Heart left ventricle (tissue), 13 donors: ENCODE data around the gene SULT1C2.

Source experiments
- POLR2A ChIP-seq, 2 donors: fragments of 450-650 bp; IDR thresholded peaks; one replicate each; pipeline ENCODE4 v1.6.1; 2017; ENCODE audit warnings: antibody characterized with exemption in 2 of 2, mild to moderate bottlenecking in 2 of 2, moderate library complexity in 2 of 2
- TF ChIP-seq, protein P1 (sequence below), 12 donors: fragments of 200-600 bp; sonication (generic) in 4 of 12; IDR thresholded peaks; one replicate each; pipeline versions ENCODE4 v1.5.0 to v1.8.0; 2018 to 2022; ENCODE audit warnings: antibody characterized with exemption in 12 of 12, mild to moderate bottlenecking in 5 of 12
- donor health status: ischemic (EF 13 %, LVEDD 7.1; RV severe dilation, severe dysfunction).
- donor health status: DM: no; HTN: yes; CAD: no.
- donor health status: DM: no; HTN: no; CAD: no.
- donor health status: ischemic (EF 25% LVEDD 6.9; RV normal size, moderate dysfunction).
- donor health status: ischemic (EF 25% LVEDD 5.7; RV mildly dilated, moderate dysfunction).
- donor health status: ischemic (EF 35%, LVEDD 5.7; RV mildly dilated, moderate dysfunction).
- donor health status: nonischemic (EF 11% LVEDD 7.7; RV severe dilation, severe dysfunction).
- donor health status: DM: yes; HTN: yes; CAD: no.
- donor health status: PGD.
- donor health status: ischemic (EF 29% LVEDD 5.4; RV normal size, mild dysfunction).
- donor health status: nonischemic (EF 23%, LVEDD 6.1; RV moderate dilation, normal function).

DNA sequence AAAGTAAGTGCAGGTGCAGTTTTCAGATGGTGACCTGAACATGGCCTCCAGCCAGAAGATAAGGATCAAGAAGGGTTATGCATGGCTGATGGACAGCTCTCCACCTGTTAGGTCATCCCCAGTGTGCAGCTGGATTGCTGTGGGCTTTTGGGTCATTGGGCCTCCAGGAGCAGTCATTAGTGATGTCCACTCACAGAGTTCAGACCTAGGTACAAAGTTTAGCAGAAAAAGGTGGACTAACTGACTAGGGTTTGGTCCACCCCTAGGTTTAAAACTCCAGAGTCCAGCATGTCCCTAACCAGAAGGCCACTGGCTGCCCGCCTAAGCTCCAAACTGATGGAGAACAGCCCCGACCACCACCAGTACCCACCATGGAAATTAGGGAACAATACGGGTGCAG, 18.3 kb upstream of the SULT1C2 start:
- no peak for TF ChIP-seq POLR2A (IDR thresholded peaks at IDR 0.05)
- TF ChIP-seq, protein P1, sequence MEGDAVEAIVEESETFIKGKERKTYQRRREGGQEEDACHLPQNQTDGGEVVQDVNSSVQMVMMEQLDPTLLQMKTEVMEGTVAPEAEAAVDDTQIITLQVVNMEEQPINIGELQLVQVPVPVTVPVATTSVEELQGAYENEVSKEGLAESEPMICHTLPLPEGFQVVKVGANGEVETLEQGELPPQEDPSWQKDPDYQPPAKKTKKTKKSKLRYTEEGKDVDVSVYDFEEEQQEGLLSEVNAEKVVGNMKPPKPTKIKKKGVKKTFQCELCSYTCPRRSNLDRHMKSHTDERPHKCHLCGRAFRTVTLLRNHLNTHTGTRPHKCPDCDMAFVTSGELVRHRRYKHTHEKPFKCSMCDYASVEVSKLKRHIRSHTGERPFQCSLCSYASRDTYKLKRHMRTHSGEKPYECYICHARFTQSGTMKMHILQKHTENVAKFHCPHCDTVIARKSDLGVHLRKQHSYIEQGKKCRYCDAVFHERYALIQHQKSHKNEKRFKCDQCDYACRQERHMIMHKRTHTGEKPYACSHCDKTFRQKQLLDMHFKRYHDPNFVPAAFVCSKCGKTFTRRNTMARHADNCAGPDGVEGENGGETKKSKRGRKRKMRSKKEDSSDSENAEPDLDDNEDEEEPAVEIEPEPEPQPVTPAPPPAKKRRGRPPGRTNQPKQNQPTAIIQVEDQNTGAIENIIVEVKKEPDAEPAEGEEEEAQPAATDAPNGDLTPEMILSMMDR (IDR thresholded peaks at IDR 0.05) = no peak
